HL-60 (cell line): ENCODE measurements around the gene ABHD17A.
A peak's percentile ranks its signal among the peaks of the same experiment; 100 is the strongest.

Experiments used
- DNase-seq, 2 experiments: peaks; one replicate each; pipeline ENCODE4 v3.0.0-alpha.2; 2010 to 2020; ENCODE audit warnings: low read depth in 1 of 2, low spot score in 1 of 2
- H3K27ac ChIP-seq: fragments of 250-450 bp; sonication (Bioruptor Pico); replicated peaks from 2 replicates; pipeline ENCODE4 v1.5.1; 2020; ENCODE audit warnings: mild to moderate bottlenecking, moderate library complexity
- H3K27me3 ChIP-seq: fragments of 250-450 bp; sonication (Bioruptor Pico); 2 replicates; pipeline ENCODE4 v1.5.1; 2021; ENCODE audit warnings: mild to moderate bottlenecking, moderate library complexity; ENCODE audit not compliant: insufficient read depth, poor library complexity, severe bottlenecking
- H3K4me3 ChIP-seq: replicated peaks from 2 replicates; pipeline ENCODE4 v1.5.1; 2011; ENCODE audit warnings: mild to moderate bottlenecking, control low read depth, low read length; ENCODE audit not compliant: insufficient read depth
- CTCF ChIP-seq: IDR thresholded peaks from one replicate; pipeline ENCODE4 v1.5.1; 2011; ENCODE audit warnings: low read length, control low read depth, inconsistent platforms; ENCODE audit not compliant: insufficient read depth
- GABPA ChIP-seq: IDR thresholded peaks from 2 replicates; pipeline ENCODE4 v1.6.1; 2012; ENCODE audit warnings: low read depth
- POLR2AphosphoS5 ChIP-seq: IDR thresholded peaks from 2 replicates; pipeline ENCODE4 v1.6.1; 2012; ENCODE audit warnings: low read depth
- REST ChIP-seq: IDR thresholded peaks from 2 replicates; pipeline ENCODE4 v1.6.1; 2012; ENCODE audit warnings: low read depth; ENCODE audit not compliant: insufficient replicate concordance
- SPI1 ChIP-seq: IDR thresholded peaks from 2 replicates; pipeline ENCODE4 v1.6.1; 2012; ENCODE audit warnings: low read depth, mild to moderate bottlenecking, borderline replicate concordance

Gene ABHD17A

GRCh38 chr19:1931445-1931844 is 46.1 kb upstream of the ABHD17A start:
- Histone ChIP-seq H3K27me3 (no peaks in the 10 kb centered on the region), H3K4me3 (no peak overlapping the region), H3K27ac (no peak overlapping the region)
- DNase-seq: no peak
- TF ChIP-seq REST (no peak), CTCF (no peak), POLR2AphosphoS5 (no peak), SPI1 (no peak), GABPA (no peak)

GRCh38 chr19:1929021-1929742 is 43.9 kb upstream of the ABHD17A start:
- peak overlapping the region; percentile 15 for H3K4me3 ChIP-seq
- TF ChIP-seq SPI1 (no peak), CTCF (peak; percentile 85)
- 0 out of 2 replicates have a peak overlapping the region, but pooled peaks have one; percentile 32 for H3K27ac ChIP-seq
- no peaks in the 10 kb centered on the region for H3K27me3 ChIP-seq
- peak in 1 of 2 experiments; percentile 76 for DNase-seq

- no peak overlapping the region for H3K27ac ChIP-seq
- DNase-seq: no peak
- no peaks in the 10 kb centered on the region for H3K27me3 ChIP-seq
- no peak overlapping the region for H3K4me3 ChIP-seq
- TF ChIP-seq REST (no peak), SPI1 (no peak)
Measured at GRCh38 chr19:1925544-1925943, 40.2 kb upstream of the ABHD17A start.

GRCh38 chr19:1924320-1924961 is 39.1 kb upstream of the ABHD17A start:
- Histone ChIP-seq H3K4me3 (no peak overlapping the region), H3K27ac (peak overlapping the region; percentile 36), H3K27me3 (no peaks in the 10 kb centered on the region)
- TF ChIP-seq REST (no peak), GABPA (no peak), SPI1 (no peak), POLR2AphosphoS5 (no peak), CTCF (no peak)
- DNase-seq: no peak
